Testis (tissue), 2 donors: ENCODE data around the gene PTPRT.

Experiments used
- CTCF ChIP-seq, 3 experiments: fragments of 450-650 bp in 2 of 3; fragments of 200-600 bp in 1 of 3; sonication (generic) in 1 of 3; IDR thresholded peaks; one replicate each; pipeline ENCODE4 v1.5.1; 2016 to 2019; ENCODE audit warnings: antibody characterized with exemption in 3 of 3, mild to moderate bottlenecking in 2 of 3, moderate library complexity in 1 of 3
- POLR2A ChIP-seq: fragments of 450-650 bp; IDR thresholded peaks from one replicate; pipeline ENCODE4 v1.6.1; 2017; ENCODE audit warnings: antibody characterized with exemption, mild to moderate bottlenecking, moderate library complexity

GRCh38 chr20:42461291-42461690 lies 728.4 kb downstream of the PTPRT start:
- TF ChIP-seq CTCF (IDR thresholded peaks at IDR 0.05) = no peak
- no peak for TF ChIP-seq POLR2A
